Liver (tissue), 3 donors: ENCODE results near the gene GNAI2.

ENCODE experiments used
- ATF3 ChIP-seq: IDR thresholded peaks from 2 replicates; pipeline ENCODE4 v1.6.1; 2016; ENCODE audit warnings: antibody characterized with exemption
- CTCF ChIP-seq: fragments of 150-350 bp; IDR thresholded peaks from 2 replicates; pipeline ENCODE4 v1.5.1; 2017; ENCODE audit warnings: improper control_type of control experiment, low read depth, low read length; ENCODE audit not compliant: missing input control
- EGR1 ChIP-seq, 2 donors: IDR thresholded peaks; 2 replicates each; pipeline ENCODE4 v1.6.1; 2016 to 2018; ENCODE audit warnings: antibody characterized with exemption in 2 of 2, low read depth in 2 of 2
- FOXA2 ChIP-seq: IDR thresholded peaks from 2 replicates; pipeline ENCODE4 v1.6.1; 2016; ENCODE audit warnings: antibody characterized with exemption
- GABPA ChIP-seq, 2 donors: IDR thresholded peaks in 1 of 2; conservative IDR thresholded peaks in 1 of 2; 2 replicates each; pipeline ENCODE4 v1.6.1; 2016; ENCODE audit warnings: antibody characterized with exemption in 2 of 2, mild to moderate bottlenecking in 1 of 2, moderate library complexity in 1 of 2
- JUND ChIP-seq, 2 donors: IDR thresholded peaks; 2 replicates each; pipeline ENCODE4 v1.6.1; 2016; ENCODE audit warnings: antibody characterized with exemption in 2 of 2
- MAX ChIP-seq: IDR thresholded peaks from 2 replicates; pipeline ENCODE4 v1.6.1; 2016; ENCODE audit warnings: antibody characterized with exemption
- RAD21 ChIP-seq, 2 donors: IDR thresholded peaks; 2 replicates each; pipeline ENCODE4 v1.6.1; 2016; ENCODE audit warnings: antibody characterized with exemption in 2 of 2, mild to moderate bottlenecking in 2 of 2
- REST ChIP-seq: IDR thresholded peaks from 2 replicates; pipeline ENCODE4 v1.6.1; 2016; ENCODE audit warnings: antibody characterized with exemption, mild to moderate bottlenecking
- RXRA ChIP-seq, 2 donors: IDR thresholded peaks; 2 replicates each; pipeline ENCODE4 v1.6.1; 2017 to 2018; ENCODE audit warnings: antibody characterized with exemption in 2 of 2, mild to moderate bottlenecking in 1 of 2
- SP1 ChIP-seq: IDR thresholded peaks from 2 replicates; pipeline ENCODE4 v1.6.1; 2018; ENCODE audit warnings: antibody characterized with exemption, mild to moderate bottlenecking
- TAF1 ChIP-seq: conservative IDR thresholded peaks from 2 replicates; pipeline ENCODE4 v1.6.1; 2016; ENCODE audit warnings: antibody characterized with exemption, mild to moderate bottlenecking
- YY1 ChIP-seq: IDR thresholded peaks from 2 replicates; pipeline ENCODE4 v1.6.1; 2016; ENCODE audit warnings: antibody characterized with exemption, mild to moderate bottlenecking
- ZBTB33 ChIP-seq: IDR thresholded peaks from 2 replicates; pipeline ENCODE4 v1.6.1; 2016; ENCODE audit warnings: antibody characterized with exemption
- donor health status: healthy.
- donor health status: healthy.

GRCh38 chr3:50250514-50250913 lies 14.5 kb downstream of the GNAI2 start:
- no peak for TF ChIP-seq CTCF
- no peak for TF ChIP-seq ATF3
- no peak for TF ChIP-seq GABPA (IDR thresholded peaks at IDR 0.05 in 1 of 2, conservative IDR thresholded peaks at IDR 0.05 in 1 of 2)
- no peak for TF ChIP-seq SP1
- no peak for TF ChIP-seq MAX
- no peak for TF ChIP-seq FOXA2
- TF ChIP-seq RXRA (IDR thresholded peaks at IDR 0.05) = no peak
- TF ChIP-seq REST = no peak
- TF ChIP-seq RAD21 (IDR thresholded peaks at IDR 0.05) = no peak
- no peak for TF ChIP-seq ZBTB33
- TF ChIP-seq YY1 = no peak
- TF ChIP-seq TAF1 = no peak
- no peak for TF ChIP-seq JUND (IDR thresholded peaks at IDR 0.05)
- TF ChIP-seq EGR1 (IDR thresholded peaks at IDR 0.05; ENCODE audit: low read depth in 2 of 2) = no peak
